KOPT-K1 (cell line): ENCODE data around the gene ZKSCAN8.

Source experiments
- H3K27ac ChIP-seq: fragments of 200-600 bp; sonication (generic); 2 replicates; pipeline ENCODE4 v1.5.1; 2016; ENCODE audit warnings: antibody characterized with exemption, mild to moderate bottlenecking, low read depth, low read length; ENCODE audit not compliant: poor library complexity, severe bottlenecking
- H3K36me3 ChIP-seq: fragments of 200-600 bp; sonication (generic); 2 replicates; pipeline ENCODE4 v1.5.1; 2017; ENCODE audit warnings: antibody characterized with exemption, mild to moderate bottlenecking, low read length, moderate library complexity; ENCODE audit not compliant: insufficient read depth
- H3K9me3 ChIP-seq: fragments of 200-600 bp; sonication (generic); 2 replicates; pipeline ENCODE4 v1.5.1; 2017; ENCODE audit warnings: antibody characterized with exemption, low read length, mild to moderate bottlenecking; ENCODE audit not compliant: insufficient read depth, poor library complexity, severe bottlenecking

ZKSCAN8 gene

DNA sequence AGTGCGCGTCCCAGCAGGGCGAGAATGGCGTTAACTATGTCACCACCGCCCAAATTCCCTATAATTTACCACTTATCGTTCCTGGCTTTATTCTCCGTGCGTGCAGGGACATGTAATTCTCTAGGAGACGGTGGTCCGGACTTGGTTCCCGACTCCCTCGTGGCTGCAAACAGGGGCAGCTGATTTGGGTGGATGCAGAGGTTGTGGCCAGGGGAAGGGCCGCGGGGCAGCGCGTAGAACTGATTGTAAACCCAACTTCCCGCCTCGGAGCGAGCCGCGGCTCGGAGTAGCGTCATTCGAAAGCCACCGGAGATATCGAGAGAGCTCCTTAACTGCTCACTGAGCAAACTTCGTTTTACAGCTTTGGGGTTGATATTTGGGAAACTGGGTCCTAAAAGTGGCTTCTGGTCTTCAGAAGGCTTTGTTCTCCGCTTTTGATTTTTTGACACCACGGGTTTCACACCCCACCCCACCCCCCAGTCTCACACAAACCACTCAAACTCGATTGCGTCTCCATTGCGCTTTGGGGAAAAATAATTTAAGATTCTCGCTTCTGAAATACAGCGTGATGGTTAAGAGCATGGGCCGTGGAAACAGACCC, 65.9 kb downstream of the ZKSCAN8 start:
- Histone ChIP-seq H3K27ac (no peak overlapping the region), H3K9me3 (no peaks in the 10 kb centered on the region), H3K36me3 (no peaks in the 10 kb centered on the region)

DNA sequence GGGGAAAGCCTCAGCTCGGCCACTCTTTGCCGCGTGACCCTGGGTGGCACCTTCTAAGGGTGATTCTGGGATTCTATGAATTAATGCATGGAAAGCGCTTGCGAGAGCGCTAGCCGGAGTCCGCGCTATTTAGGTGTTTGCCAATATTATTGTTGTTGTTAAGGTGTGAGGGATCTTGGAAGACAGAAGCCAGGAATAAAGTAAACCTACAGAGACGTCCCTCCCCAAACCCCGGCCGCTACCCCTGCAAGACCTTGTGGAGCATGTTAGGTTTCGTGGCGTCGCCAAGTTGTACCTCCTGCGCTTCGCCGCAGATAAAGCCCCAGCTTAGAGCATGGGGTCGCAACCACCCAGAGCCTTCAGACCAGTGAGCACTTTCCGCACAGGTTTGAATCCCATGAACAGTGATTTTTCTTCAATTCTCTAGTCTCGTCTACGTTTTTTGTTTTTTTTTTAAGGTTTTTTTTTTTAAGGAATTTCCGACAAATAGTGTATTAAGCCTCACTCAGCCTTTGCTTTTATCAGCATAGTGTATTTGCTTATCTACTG, 66.5 kb downstream of the ZKSCAN8 start:
- no peaks in the 10 kb centered on the region for H3K36me3 ChIP-seq
- H3K27ac ChIP-seq, result no peak overlapping the region
- H3K9me3 ChIP-seq, result no peaks in the 10 kb centered on the region
